Astrocyte (in vitro differentiated cells and primary cell): Measurements from ENCODE around the gene NMNAT3.

Experiments
- CTCF ChIP-seq: IDR thresholded peaks from 2 replicates; pipeline ENCODE4 v1.5.1; 2011; ENCODE audit warnings: low read depth, mild to moderate bottlenecking, inconsistent platforms, low read length, moderate library complexity; ENCODE audit not compliant: insufficient read depth
- EZH2 ChIP-seq: IDR thresholded peaks from 2 replicates; pipeline ENCODE4 v1.6.1; 2012; ENCODE audit warnings: mild to moderate bottlenecking, low read length, inconsistent platforms; ENCODE audit not compliant: insufficient read depth

- TF ChIP-seq CTCF (no peak), EZH2 (no peak)
Measured at GRCh38 chr3:139521816-139522215, 156.0 kb downstream of the NMNAT3 start.
